HUES6 (cell line): Measurements from ENCODE around the gene CALY.
A peak's percentile ranks its signal among the peaks of the same experiment; 100 is the strongest.
"Not testable (repeated sequence)": the region's sequence is repeated elsewhere in the genome, so short reads cannot be mapped to it uniquely, and the experiment has no call there.

Experiments
- H3K27ac ChIP-seq: 2 replicates; pipeline ENCODE4 v1.7.0; 2013; ENCODE audit warnings: low read depth, mild to moderate bottlenecking, low read length, inconsistent platforms
- H3K27me3 ChIP-seq: 2 replicates; pipeline ENCODE4 v1.6.1; 2013; ENCODE audit warnings: low read length; ENCODE audit not compliant: control insufficient read depth, insufficient read depth
- H3K36me3 ChIP-seq: 2 replicates; pipeline ENCODE4 v1.6.1; 2013; ENCODE audit warnings: low read length; ENCODE audit not compliant: control insufficient read depth, insufficient read depth
- H3K4me1 ChIP-seq: 2 replicates; pipeline ENCODE4 v1.6.1; 2013; ENCODE audit warnings: low read length; ENCODE audit not compliant: control insufficient read depth, insufficient read depth
- H3K4me3 ChIP-seq: 2 replicates; pipeline ENCODE4 v1.5.1; 2013; ENCODE audit warnings: low read depth, low read length
- H3K9ac ChIP-seq: one replicate; pipeline ENCODE4 v1.6.1; 2013; ENCODE audit warnings: mild to moderate bottlenecking, low read length
- H3K9me3 ChIP-seq: 2 replicates; pipeline ENCODE4 v1.6.1; 2013; ENCODE audit warnings: low read depth, low read length; ENCODE audit not compliant: control insufficient read depth, insufficient read depth

CALY gene

GRCh38 chr10:133377025-133377817, 40.5 kb upstream of the CALY start:
- peaks cover 78% of the 10 kb centered on the region for H3K27me3 ChIP-seq
- H3K27ac ChIP-seq, result no peak overlapping the region
- H3K4me3 ChIP-seq, result no peak overlapping the region
- H3K9ac ChIP-seq, result no peak overlapping the region
- H3K36me3 ChIP-seq, result no peaks in the 10 kb centered on the region
- H3K4me1 ChIP-seq, result no peaks in the 10 kb centered on the region
- no peaks in the 10 kb centered on the region for H3K9me3 ChIP-seq

GRCh38 chr10:133376183-133376582, 39.5 kb upstream of the CALY start:
- H3K4me1 ChIP-seq, H3K36me3 ChIP-seq, H3K9ac ChIP-seq, H3K27ac ChIP-seq, H3K4me3 ChIP-seq, H3K9me3 ChIP-seq: not testable (repeated sequence)
- peaks cover 68% of the 10 kb centered on the region for H3K27me3 ChIP-seq

- Histone ChIP-seq H3K4me3 (no peak overlapping the region), H3K36me3 (peaks cover 7% of the 10 kb centered on the region), H3K4me1 (no peaks in the 10 kb centered on the region), H3K9me3 (no peaks in the 10 kb centered on the region), H3K27me3 (peaks cover 63% of the 10 kb centered on the region), H3K9ac (no peak overlapping the region), H3K27ac (no peak overlapping the region)
Measured at GRCh38 chr10:133375357-133376115, 38.8 kb upstream of the CALY start.

DNA sequence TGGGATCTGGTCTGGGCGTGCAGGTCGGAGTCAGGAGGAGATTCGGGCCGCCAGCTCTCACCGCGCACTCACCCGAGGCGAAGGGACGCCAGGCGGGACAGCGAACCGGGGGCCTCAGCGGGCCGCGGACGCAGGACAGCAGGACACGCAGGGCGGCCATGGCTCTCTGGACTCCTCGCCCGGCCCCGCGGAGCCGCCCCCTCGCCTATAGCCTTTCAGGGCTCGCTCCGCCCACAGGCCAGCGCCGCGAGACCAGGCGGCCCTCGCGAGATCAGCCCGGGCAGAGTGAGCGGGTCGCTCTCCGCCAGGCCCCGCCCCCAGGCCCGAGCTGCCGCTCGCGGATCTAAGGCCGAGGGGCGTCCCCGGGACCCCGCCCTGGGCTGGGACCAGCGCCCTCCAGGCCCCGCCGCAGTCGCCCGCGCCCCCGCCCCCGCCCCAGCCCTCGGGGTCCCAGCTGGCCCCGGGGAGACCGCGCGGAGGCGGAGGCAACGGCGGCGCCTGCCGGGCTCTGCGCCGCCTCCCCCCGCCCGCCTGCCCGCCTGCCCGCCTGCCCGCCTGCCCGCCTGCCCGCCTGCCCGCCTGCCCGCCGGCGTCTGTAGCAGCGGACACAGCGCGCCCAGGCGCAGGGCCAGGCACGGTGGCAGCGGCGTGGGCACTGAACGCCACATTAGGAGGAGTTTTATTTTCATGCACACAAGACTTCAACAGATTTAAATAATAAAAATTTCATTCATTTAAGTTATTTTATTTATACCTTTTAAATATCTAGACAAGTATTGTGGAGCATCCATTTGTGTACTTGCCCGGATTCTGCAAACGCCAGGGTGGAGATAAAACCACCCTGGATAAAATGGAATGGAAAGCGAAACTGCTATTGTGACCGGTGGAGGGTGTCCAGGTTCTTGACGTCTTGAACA, 36.7 kb upstream of the CALY start, which contains the start of gene ECHS1:
TSS of gene ECHS1 (minus strand) at position 181 of the 917 bp plus-strand sequence. CDS start at position 160, 21 bp downstream.
- H3K27ac ChIP-seq, result no peak within 1 kb of the TSS

DNA sequence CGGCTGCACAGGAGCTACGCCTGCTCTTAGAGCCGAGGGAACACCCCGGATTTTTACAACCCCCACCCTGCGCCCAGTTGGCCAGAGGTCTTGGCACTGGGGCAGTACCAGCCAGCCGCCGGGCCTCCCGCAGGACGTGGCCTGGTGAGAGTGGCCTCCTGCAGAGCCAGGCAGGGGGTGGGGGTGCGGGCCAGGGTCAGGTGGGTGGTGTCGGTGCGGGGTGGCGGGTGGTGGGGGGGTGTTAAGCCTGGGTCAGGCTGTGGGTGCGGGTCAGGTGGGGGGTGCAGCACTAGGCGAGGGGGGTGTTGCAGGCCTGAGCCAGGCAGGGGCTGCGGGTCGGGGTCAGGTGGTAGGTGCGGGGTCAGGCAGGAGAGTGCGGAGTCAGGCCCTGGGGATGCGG, 35.8 kb upstream of the CALY start:
- H3K9ac ChIP-seq, result no peak overlapping the region
- no peak overlapping the region for H3K27ac ChIP-seq
- no peaks in the 10 kb centered on the region for H3K4me1 ChIP-seq
- peaks cover 37% of the 10 kb centered on the region for H3K27me3 ChIP-seq
- H3K36me3 ChIP-seq, result peaks cover 33% of the 10 kb centered on the region
- H3K9me3 ChIP-seq, result no peaks in the 10 kb centered on the region
- H3K4me3 ChIP-seq, result peak overlapping the region; percentile 26; the same call in 1 of the 2 replicates

More for the DNA sequence above, 36.7 kb upstream of the CALY start, which contains the start of gene ECHS1:
- Histone ChIP-seq H3K27me3 (peaks cover 46% of the 10 kb centered on the region), H3K4me1 (no peaks in the 10 kb centered on the region), H3K36me3 (peaks cover 27% of the 10 kb centered on the region), H3K9me3 (no peaks in the 10 kb centered on the region), H3K9ac (peak within 1 kb of the TSS; percentile 78), H3K4me3 (peak within 1 kb of the TSS; percentile 75)

GRCh38 chr10:133370030-133370786, 33.5 kb upstream of the CALY start:
- no peak overlapping the region for H3K27ac ChIP-seq
- H3K9me3 ChIP-seq, result no peaks in the 10 kb centered on the region
- H3K4me1 ChIP-seq, result no peaks in the 10 kb centered on the region
- no peak overlapping the region for H3K9ac ChIP-seq
- peaks cover 50% of the 10 kb centered on the region for H3K36me3 ChIP-seq
- peaks cover 15% of the 10 kb centered on the region for H3K27me3 ChIP-seq
- H3K4me3 ChIP-seq, result no peak overlapping the region

DNA sequence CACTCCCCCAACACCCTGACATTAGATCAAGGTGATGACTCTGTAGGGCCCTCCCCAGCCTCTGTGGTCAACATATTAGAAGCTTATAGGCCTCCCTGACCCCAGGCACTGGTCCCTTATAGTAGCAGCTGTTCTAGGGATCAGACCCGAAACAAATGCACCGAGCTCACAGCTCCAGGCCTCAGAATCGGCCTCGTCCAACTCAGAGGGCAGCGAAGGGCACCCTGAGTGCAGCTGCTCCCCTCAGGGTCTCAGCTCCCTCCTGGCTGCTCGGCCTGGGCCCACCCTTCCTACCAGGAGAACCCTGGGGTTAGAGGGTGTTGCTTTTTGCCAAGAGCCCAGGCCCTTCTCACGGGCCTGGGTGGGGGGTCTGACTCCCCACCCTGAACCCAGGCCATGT, 31.5 kb upstream of the CALY start:
- no peaks in the 10 kb centered on the region for H3K4me1 ChIP-seq
- H3K36me3 ChIP-seq, result peaks cover 65% of the 10 kb centered on the region
- no peak overlapping the region for H3K27ac ChIP-seq
- H3K9me3 ChIP-seq, result no peaks in the 10 kb centered on the region
- no peak overlapping the region for H3K4me3 ChIP-seq
- no peaks in the 10 kb centered on the region for H3K27me3 ChIP-seq
- no peak overlapping the region for H3K9ac ChIP-seq

- H3K4me1 ChIP-seq, H3K27me3 ChIP-seq, H3K9me3 ChIP-seq, H3K27ac ChIP-seq, H3K9ac ChIP-seq, H3K4me3 ChIP-seq: not testable (repeated sequence)
- peaks cover 72% of the 10 kb centered on the region for H3K36me3 ChIP-seq
Measured at GRCh38 chr10:133367461-133367860, 30.8 kb upstream of the CALY start.

- H3K36me3 ChIP-seq, result peaks cover 79% of the 10 kb centered on the region
Measured at GRCh38 chr10:133366751-133367150, 30.1 kb upstream of the CALY start.

GRCh38 chr10:133366130-133366478, 29.4 kb upstream of the CALY start:
- Histone ChIP-seq H3K27me3 (no peaks in the 10 kb centered on the region), H3K9me3 (no peaks in the 10 kb centered on the region), H3K36me3 (peaks cover 77% of the 10 kb centered on the region), H3K4me3 (no peak overlapping the region), H3K27ac (no peak overlapping the region), H3K4me1 (no peaks in the 10 kb centered on the region), H3K9ac (no peak overlapping the region)

More at GRCh38 chr10:133366751-133367150, 30.1 kb upstream of the CALY start:
- Histone ChIP-seq H3K4me1 (no peaks in the 10 kb centered on the region), H3K9me3 (no peaks in the 10 kb centered on the region), H3K4me3 (no peak overlapping the region), H3K27ac (no peak overlapping the region), H3K9ac (no peak overlapping the region), H3K27me3 (no peaks in the 10 kb centered on the region)
